Activated T-cell treated with anti-CD3 and anti-CD28 coated beads for 1 hour (primary cell): ENCODE results near the gene HIPK1.
"Not testable (repeated sequence)": the region's sequence is repeated elsewhere in the genome, so short reads cannot be mapped to it uniquely, and the experiment has no call there.

ENCODE experiments used
- DNase-seq: peaks from one replicate; pipeline ENCODE4 v3.0.0-alpha.2; 2020; ENCODE audit warnings: low read depth

HIPK1 gene

DNA sequence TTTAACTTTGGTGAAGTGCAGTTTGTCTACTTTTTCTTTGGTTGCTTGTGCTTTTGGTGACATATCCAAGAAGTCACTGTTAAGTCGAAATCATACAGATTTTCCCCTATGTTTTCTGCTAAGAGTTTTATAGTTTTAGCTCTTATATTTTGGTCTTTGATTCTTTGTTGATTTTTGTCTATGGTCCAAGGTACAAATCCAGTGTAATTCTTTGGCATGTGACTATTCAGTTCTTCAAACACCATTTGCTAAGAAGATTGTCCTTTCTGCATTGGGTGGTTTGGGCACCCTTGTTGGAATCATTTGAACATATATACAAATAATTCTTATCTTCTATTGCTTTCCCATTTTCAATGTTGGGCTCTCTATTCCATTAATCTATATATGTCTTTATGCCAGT lies 16.2 kb downstream of the HIPK1 start:
- DNase-seq: no peak

DNA sequence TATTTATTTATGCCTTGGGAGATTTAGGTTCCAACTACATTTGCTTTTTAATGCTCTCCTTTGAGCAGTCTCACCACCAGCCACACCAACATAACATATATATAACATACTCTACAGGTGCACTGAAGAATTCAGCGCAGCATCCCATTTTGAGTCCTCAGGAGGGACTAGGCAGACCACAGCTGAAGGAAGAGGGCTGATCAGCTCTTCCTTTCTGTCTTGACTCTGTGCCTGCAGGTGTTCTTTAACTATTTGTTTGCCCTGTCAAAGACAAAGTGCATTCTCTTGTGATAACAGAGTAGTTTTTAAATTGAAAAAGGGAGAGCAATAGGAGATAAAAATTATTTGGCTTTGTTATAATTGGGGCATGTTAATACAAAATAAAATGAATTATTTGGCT lies 17.0 kb downstream of the HIPK1 start:
- no peak for DNase-seq

DNA sequence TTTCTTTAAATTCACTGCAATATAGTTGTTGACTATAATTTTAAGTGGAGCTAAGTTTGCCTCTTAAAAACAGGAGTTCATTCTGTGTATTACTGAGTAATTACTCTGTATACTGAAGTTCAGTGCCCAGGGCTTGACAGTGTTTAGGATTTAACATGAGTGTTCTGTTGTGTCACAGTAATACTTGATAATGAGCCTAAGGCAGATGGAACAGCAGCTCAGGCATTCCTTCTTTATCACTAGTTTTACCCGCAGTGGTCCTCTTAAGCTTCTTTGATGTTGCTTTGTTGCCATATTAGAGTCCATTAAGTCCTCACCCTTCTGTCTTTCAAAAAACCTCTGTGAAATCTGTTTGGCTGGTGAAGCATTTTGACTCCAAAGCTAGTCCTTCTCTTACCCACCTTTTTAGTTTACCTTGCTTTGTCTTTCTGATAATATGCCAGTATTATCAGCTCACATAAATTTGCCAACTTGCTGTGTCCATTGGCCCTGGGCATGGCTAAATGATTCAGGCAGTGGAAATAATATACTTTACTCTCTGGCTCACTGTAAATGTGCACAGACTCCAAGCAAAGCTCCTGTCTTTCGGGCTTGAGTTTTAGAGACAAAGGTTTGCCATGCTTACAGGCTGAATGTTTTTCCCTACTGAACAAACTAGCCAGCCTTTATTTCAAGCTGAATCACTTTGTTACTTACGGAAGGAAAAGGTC lies 17.7 kb downstream of the HIPK1 start:
- DNase-seq: no peak

DNA sequence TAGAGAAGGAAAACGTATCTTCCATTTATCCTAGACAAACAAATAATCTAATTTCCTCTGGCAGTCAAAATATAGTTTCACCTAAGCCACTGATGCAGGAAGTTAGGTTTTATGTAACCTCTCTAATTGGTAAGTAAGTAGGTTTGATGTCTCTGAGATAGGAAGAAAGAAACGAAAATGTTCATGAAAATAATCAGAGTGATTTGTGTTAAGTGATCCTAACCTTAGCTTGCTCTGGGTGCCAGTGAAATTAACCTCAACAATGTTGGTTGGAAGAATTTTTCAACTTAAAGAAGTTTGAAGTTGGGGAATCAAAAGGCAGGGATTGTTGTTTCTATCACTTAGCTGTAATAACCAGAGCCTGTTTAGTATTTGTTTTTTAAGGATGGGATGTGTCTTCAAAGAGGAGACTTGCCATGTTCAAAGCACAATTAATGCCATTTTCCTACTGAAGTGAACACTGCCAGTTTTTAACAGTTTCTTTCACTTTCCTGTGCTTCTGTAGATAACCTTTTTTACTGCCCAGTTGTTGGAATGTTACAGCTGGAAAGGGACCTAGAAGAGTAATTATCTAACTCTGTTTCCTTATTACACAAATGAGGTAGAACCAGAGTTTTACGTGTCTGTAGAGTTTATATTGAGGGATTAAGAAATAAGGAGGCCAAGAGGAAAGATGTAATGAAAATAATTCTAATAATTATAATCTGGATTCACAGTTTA lies 18.4 kb downstream of the HIPK1 start:
- DNase-seq: no peak

DNA sequence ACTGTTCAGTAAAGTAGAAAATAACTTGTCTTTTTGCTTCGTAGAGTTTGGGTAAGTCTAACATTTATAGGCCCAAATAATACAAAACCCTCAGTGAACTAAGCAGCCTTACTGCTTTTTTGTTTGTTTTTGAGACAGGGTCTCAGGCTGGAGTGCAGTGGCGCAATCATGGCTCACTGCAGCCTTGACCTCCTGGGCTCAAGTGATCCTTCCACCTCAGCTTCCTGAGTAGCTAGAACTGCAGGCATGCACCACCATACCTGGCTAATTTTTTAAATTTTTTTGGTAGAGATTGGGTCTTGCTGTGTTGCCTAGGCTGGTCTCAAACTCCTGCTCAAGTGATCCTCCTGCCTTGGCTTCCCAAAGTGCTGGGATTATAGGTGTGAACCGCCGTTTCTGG lies 19.0 kb downstream of the HIPK1 start:
- DNase-seq: not testable (repeated sequence)

DNA sequence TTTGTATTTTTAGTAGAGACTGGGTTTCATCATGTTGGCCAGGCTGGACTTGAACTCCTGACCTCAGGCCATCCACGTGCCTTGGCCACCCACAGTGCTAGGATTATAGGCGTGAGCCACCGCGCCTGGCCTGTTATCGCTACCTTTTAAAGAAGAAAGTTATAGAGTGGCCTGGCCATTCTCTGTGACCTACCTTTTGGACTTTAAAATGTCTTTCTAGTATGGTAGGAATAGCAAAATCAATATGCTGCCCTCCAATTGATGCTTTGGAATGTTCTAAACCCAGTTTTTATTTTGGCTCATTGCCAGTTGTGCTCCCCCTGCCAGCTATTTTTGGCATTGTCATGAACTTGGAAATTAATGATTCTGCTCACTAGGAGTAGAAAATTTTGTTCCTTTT lies 19.9 kb downstream of the HIPK1 start:
- no peak for DNase-seq

DNA sequence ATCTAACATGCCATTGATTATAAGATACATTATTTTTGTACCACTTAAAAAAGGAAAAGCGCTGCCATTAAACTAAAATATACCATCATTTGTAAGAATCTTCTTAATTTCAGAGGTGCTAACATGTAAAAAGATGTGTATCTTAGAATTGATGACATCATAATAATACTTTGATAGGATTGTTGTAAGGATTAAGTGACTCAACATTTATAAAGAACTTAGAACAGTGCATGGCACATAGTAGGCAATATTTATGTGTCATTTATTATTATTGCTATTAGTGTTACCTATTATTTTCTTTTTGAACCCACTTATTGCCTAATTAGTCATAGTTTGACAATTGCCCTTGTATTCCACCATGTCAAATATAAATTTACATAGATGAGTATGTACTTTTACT lies 21.8 kb downstream of the HIPK1 start:
- no peak for DNase-seq

DNA sequence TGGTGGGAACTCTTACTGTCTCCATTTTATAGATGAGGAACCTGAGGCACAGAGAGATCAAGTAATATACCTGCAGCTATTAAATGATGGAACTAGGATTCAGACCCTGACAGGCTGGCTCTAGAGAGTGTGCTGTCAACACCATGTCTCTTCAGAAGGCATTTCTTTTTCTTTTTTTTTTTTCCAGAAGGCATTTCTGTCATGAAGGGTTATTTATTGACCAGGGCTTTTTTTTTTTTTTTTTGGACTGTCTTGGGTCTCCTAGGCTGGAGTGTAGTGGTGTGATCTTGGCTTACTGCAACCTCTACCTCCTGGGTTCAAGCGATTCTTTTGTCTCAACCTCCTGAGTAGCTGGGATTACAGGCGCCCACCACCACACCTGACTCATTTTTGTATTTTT lies 22.6 kb downstream of the HIPK1 start:
- no peak for DNase-seq

DNA sequence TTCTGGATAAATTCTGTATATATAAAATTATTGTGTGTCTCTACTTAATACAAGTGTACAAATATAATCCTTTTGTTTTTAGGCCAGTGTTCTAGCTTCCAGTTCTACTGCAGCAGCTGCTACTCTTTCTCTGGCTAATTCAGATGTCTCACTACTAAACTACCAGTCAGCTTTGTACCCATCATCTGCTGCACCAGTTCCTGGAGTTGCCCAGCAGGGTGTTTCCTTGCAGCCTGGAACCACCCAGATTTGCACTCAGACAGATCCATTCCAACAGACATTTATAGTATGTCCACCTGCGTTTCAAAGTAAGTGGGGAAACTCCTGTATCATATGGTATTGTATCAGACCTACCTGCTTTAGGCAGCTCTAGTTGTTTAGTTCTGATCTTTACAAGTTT lies 28.9 kb downstream of the HIPK1 start:
- no peak for DNase-seq

DNA sequence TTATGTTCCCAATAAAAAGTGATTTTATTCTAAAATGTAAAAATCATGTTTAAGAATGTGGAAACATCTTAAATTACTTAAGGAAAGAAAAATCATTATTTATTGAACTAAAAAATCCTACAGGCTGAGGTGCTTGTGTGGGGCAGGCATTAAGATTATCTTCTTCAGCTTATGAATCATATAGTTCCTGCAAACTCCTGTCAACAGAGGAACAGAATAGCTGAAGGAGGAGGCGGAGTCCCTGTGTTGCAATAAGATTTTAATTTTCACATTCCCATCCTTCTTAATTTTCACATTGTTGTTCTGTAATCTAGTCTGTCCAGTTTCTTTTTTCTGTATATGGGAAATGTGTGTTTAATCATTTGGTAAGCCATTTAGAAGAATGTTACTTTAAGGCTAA lies 29.6 kb downstream of the HIPK1 start:
- no peak for DNase-seq

DNA sequence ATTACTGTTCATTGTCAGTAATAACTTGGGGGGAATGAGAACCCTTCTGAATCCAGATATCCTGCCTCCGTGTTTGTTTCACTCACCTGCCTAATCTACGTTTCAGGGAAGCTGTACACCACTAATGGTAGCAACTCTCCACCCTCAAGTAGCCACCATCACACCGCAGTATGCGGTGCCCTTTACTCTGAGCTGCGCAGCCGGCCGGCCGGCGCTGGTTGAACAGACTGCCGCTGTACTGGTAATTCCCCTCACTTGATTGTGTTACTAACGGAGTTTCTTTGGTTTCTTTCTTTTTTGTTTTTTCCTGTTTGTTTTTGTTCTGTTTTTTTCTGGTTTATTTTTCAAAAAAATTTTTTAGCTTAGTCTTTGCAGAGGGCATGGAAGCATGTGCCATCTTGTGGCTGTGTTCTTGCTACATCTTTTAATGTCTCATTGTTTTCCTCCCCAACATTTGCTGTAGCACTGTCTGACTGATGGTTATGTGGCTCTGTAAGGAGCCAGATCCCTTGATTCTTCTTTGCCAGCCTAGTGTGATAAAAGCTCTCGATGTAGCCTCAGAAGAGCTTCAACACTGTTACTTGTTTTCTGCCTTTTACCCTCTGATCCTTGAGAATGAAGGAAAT lies 34.3 kb downstream of the HIPK1 start:
- DNase-seq: no peak

DNA sequence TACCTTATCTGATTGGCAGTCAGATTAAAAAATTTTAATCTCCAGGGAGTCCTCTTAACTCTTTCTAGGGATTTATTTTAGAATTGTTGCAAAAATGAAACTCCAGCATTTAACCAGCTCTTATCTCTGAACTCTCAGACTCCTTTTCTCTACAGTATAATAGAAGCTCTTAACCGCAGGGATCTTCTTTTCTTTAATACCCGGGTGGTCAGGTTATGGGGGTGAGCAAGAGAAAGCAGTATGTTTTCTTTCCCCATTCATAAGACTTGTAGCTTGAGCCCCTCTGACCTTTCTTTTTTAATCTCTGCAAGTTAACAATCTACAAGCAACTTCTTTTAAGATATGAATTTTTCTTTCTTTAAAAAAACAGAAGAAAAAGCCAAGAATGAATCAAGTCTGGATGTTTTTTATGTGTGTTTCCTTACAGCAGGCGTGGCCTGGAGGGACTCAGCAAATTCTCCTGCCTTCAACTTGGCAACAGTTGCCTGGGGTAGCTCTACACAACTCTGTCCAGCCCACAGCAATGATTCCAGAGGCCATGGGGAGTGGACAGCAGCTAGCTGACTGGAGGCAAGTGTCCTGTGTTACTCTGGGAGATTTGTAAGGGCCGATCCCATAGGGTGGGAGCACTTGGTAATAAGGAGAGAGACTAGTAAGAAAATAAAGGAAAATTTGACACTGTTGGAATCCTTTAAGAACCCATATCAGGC lies 36.7 kb downstream of the HIPK1 start:
- no peak for DNase-seq

DNA sequence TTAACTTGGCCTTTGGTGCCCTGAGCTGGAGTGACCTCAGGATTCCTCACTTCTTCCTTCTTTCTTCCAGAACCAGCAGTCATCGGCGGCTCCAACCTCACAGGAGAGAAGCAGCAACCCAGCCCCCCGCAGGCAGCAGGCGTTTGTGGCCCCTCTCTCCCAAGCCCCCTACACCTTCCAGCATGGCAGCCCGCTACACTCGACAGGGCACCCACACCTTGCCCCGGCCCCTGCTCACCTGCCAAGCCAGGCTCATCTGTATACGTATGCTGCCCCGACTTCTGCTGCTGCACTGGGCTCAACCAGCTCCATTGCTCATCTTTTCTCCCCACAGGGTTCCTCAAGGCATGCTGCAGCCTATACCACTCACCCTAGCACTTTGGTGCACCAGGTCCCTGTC lies 43.8 kb downstream of the HIPK1 start:
- DNase-seq: no peak

DNA sequence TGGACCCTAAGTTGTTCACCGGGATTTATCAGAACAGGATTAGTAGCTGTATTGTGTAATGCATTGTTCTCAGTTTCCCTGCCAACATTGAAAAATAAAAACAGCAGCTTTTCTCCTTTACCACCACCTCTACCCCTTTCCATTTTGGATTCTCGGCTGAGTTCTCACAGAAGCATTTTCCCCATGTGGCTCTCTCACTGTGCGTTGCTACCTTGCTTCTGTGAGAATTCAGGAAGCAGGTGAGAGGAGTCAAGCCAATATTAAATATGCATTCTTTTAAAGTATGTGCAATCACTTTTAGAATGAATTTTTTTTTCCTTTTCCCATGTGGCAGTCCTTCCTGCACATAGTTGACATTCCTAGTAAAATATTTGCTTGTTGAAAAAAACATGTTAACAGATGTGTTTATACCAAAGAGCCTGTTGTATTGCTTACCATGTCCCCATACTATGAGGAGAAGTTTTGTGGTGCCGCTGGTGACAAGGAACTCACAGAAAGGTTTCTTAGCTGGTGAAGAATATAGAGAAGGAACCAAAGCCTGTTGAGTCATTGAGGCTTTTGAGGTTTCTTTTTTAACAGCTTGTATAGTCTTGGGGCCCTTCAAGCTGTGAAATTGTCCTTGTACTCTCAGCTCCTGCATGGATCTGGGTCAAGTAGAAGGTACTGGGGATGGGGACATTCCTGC lies 46.2 kb downstream of the HIPK1 start:
- no peak for DNase-seq

DNA sequence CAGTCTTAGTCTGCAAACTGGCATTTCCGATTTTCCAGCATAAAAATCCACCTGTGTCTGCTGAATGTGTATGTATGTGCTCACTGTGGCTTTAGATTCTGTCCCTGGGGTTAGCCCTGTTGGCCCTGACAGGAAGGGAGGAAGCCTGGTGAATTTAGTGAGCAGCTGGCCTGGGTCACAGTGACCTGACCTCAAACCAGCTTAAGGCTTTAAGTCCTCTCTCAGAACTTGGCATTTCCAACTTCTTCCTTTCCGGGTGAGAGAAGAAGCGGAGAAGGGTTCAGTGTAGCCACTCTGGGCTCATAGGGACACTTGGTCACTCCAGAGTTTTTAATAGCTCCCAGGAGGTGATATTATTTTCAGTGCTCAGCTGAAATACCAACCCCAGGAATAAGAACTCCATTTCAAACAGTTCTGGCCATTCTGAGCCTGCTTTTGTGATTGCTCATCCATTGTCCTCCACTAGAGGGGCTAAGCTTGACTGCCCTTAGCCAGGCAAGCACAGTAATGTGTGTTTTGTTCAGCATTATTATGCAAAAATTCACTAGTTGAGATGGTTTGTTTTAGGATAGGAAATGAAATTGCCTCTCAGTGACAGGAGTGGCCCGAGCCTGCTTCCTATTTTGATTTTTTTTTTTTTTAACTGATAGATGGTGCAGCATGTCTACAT lies 47.6 kb downstream of the HIPK1 start:
- DNase-seq: no peak

DNA sequence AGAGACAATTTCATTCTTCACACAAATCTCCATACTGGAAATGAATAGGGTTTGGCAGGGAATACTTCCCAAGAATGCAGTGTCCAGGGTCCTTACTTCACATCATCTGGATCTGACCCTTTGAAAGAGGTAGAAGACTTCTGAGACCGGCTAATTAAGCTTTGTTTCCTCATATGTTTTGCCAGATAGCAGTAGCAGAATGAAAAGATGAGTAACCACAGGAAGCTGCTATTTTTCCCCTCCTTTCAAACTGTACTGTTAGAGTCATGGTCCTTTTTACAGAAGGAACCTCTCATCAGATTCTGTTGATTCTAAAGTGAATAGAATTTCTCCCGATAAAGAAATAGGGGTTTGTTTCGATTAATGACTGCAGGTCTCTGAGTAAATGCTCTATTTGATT lies 48.8 kb downstream of the HIPK1 start:
- DNase-seq: no peak

DNA sequence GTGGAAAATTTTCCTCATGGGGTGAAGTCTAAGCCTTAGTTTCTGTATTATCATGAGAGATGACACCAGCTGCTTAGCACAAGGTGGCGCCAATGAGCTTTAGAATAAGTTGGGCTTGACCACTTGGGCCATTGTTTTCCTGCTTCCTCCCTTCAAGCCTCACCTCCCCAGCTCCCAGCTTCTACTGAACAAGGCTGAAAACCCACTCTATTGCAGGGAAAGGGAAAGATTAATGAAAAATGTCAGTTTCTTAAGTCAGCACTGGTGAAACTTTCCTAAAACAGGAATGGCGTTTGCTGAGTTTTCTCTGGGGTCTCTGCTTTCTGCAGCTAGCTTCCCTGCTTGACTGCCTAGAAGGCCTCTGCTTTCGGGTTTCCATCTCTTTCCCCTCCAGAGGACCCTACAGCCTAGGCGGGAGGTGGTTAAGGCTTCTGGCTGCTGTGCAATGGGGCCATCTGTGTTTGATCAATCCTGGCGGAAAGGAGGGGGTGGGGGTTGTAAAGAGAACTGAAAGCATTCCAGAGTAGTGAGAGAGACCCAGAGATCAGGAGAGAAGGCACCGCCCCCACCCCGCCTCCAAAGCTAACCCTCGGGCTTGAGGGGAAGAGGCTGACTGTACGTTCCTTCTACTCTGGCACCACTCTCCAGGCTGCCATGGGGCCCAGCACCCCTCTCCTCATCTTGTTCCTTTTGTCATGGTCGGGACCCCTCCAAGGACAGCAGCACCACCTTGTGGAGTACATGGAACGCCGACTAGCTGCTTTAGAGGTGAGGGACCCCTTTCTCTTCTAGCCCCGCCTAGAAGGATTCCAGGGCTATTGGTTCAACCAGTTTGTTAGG lies 50.0 kb downstream of the HIPK1 start, which contains the start of gene OLFML3:
Gene OLFML3 (plus strand): TSS at position 612 of the 840 bp plus-strand sequence. CDS start 43 bp downstream, at position 655.
- peak; percentile 25 for DNase-seq

DNA sequence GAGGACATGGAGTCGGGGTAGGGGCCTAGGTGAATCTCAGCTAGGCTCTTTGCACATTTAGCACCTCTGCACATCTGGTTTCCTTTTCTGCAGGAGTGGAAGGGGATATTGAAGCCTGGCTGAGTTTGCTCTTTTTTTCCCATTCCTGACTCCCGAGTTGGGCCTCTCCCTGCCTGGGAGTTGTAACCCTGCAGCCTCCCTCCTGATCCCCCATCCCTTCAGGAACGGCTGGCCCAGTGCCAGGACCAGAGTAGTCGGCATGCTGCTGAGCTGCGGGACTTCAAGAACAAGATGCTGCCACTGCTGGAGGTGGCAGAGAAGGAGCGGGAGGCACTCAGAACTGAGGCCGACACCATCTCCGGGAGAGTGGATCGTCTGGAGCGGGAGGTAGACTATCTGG lies 51.0 kb downstream of the HIPK1 start:
- no peak for DNase-seq

DNA sequence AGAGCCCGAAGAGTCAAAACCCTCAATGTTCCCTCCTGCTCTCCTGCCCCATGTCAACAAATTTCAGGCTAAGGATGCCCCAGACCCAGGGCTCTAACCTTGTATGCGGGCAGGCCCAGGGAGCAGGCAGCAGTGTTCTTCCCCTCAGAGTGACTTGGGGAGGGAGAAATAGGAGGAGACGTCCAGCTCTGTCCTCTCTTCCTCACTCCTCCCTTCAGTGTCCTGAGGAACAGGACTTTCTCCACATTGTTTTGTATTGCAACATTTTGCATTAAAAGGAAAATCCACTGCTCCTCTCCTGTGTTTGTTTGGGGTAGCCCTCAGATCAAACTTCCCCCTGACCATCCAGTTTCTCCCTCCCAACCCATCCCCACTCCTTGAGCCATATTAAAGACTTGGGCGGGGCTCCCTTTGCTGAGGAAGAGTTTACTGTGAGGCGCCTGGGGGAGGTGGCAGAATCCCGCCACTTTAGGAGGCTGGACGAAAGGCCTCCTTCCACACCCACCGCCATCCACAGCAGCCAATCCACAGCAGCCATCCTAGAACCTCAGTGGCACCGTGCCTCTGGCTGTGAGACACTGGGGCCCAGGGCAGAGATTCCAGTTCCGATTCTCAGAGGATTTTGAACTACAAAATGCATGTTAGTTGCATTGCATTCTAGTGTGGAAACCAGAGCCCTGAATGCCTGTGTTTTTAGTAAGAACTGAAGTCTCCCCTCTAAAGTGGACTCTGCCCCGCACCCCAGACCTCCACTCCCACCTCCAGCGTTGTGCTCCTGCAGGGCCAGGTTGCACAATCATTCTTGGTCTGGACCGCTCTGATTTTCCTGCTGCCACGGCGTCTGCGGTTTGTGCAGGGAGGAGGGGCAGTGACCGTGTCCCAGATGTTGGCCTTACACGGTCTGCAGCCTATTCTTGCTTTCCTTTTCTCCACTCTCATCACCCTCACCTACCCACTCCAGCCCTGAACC lies 53.1 kb downstream of the HIPK1 start:
- no peak for DNase-seq
